C4-2B (cell line): ENCODE data around the gene TADA3.

ENCODE experiments used
- H3K27ac ChIP-seq: fragments of 450-650 bp; 2 replicates; pipeline ENCODE4 v1.5.1; 2017
- ZFX ChIP-seq: fragments of 450-650 bp; IDR thresholded peaks from 2 replicates; pipeline ENCODE4 v1.6.1; 2017
- TF ChIP-seq, protein P1 (sequence below): fragments of 450-650 bp; conservative IDR thresholded peaks from 2 replicates; pipeline ENCODE4 v1.5.1; 2017; ENCODE audit warnings: mild to moderate bottlenecking

Gene TADA3

DNA sequence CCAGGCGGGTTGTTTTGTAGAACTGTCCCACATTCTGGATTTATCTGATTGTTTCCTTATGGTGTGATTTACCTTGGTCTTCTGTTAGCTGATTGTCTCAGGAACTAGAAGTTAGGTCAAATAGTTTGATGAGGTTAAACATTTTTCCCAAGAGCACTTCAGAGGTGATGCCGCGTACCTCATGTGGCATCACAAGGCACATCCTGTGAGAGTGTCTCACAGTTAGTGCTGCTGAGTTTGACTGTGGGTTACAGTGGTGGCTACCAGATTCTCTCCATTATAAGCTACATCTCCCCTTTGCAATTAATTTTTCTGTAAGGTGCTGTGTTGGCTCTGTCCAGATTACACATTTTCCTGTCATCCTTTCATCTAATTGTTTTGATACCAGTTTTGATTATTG is 39.0 kb upstream of the TADA3 start:
- no peak for TF ChIP-seq ZFX
- TF ChIP-seq, protein P1, sequence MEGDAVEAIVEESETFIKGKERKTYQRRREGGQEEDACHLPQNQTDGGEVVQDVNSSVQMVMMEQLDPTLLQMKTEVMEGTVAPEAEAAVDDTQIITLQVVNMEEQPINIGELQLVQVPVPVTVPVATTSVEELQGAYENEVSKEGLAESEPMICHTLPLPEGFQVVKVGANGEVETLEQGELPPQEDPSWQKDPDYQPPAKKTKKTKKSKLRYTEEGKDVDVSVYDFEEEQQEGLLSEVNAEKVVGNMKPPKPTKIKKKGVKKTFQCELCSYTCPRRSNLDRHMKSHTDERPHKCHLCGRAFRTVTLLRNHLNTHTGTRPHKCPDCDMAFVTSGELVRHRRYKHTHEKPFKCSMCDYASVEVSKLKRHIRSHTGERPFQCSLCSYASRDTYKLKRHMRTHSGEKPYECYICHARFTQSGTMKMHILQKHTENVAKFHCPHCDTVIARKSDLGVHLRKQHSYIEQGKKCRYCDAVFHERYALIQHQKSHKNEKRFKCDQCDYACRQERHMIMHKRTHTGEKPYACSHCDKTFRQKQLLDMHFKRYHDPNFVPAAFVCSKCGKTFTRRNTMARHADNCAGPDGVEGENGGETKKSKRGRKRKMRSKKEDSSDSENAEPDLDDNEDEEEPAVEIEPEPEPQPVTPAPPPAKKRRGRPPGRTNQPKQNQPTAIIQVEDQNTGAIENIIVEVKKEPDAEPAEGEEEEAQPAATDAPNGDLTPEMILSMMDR = no peak
- no peak overlapping the region for H3K27ac ChIP-seq

DNA sequence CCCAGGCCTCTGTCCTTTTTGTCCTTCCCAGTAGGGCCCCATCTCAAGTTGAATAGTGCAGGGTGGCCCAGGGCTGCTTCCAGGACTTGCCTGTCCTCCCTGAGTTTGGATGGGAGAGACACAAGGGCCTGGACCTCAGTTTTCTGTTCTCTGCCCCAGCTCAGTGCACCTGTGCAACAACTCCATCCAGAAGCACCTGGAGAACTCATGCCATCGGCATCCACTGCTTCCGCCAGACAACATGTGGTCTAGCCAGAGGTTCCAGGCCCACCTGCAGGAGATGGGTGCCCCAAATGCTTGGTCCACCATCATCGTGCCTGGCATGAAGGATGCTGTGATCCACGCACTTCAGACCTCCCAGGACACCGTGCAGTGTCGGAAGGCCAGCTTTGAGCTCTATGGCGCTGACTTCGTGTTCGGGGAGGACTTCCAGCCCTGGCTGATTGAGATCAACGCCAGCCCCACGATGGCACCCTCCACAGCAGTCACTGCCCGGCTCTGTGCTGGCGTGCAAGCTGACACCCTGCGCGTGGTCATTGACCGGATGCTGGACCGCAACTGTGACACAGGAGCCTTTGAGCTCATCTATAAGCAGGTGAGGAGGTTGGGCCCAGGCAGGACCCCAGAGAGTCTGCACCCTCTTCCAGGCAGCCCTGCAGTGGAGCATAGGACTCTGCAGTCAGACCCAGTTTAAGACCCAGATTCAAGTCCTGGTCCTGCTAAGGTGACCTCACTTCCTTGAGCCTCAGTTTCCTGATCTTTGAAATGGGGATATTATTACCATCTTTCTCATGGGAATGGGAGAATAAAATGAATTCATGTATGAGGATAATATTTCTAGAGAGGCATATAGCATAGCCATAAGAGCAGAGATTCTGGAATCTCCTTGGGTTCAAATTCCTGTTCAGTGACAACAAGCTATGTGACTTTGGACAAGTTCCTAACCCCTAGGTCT is 36.8 kb upstream of the TADA3 start:
- TF ChIP-seq ZFX = no peak
- TF ChIP-seq, protein P1 = no peak
- no peak overlapping the region for H3K27ac ChIP-seq

DNA sequence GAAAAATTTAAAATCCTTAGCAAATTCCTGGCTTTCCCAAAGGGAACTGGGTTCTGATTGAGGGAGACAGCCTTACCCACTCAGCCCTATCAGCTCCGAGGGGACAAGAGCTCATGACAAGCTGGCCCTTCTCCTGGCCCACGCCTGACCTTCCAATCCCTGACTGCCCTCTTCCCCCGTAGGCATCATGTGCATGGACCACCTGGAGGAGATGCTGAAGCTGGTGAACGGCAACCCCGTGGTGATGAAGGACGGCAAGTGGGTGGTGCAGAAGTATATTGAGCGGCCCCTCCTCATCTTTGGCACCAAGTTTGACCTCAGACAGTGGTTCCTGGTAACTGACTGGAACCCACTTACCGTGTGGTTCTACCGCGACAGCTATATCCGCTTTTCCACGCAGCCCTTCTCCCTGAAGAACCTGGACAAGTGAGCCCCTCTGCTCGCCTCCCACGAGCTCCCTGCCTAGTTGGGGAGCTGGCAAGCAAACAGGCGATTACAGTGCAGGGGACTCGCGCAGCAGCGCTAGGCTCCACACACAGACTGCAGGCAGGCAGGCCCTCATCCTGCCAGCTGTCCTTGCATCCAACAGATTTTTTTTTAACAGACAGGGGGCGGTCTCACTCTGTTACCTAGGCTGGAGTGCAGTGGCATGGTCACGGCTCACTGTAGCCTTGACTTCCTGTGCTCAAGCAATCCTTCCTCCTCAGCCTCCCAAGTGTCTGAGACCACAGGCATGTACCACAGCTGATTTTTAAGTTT is 34.7 kb upstream of the TADA3 start:
- H3K27ac ChIP-seq = no peak overlapping the region
- TF ChIP-seq, protein P1 = no peak; the same call in 1 of the 2 replicates
- TF ChIP-seq ZFX = no peak

DNA sequence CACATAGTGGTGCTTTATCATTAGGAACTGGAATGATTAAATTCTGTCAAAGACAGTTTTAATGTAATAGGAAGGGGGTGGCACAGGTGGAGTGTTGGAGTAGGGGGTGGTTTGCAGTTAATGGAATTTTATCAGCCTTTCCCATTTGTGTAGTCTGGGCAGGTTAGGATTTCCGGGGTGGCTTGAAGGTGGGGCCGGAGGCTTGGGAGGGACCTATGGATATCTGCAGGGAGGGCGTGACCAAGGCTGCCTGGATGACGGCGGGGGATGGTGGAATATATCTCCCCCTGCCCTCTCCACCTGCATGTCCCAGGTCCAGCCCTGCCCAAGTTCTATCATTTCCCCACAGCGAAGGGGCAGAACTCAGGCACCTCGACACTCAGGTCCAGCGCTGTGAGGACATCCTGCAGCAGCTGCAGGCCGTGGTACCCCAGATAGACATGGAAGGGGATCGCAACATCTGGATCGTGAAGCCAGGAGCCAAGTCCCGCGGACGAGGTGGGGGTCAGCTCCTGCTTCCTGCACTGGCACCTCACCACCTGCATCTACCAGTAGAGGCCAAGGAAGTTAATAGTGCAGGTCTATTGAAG is 33.3 kb upstream of the TADA3 start:
- H3K27ac ChIP-seq = no peak overlapping the region
- TF ChIP-seq, protein P1 = no peak
- TF ChIP-seq ZFX = no peak

DNA sequence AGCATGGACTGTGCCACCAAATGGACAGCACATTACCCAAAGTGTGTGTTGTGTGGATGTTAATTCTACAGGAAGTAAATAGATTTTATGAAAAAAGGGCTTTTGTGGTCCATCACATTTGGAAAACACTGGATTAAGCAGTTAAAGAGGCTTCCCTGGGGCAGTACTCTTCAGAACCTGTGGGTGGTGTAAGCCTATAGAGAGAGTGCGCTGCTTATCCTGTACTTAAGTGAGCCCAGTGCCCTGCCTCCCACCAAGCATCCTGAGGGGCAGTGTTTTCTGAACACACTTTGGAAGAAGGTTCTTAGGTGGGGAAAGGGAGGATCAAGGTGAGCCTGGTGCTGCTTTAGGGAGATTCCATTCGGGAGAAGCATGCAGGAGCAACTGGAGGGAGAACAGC is 28.7 kb upstream of the TADA3 start:
- TF ChIP-seq, protein P1 = no peak; the same call in 1 of the 2 replicates
- TF ChIP-seq ZFX = no peak
- no peak overlapping the region for H3K27ac ChIP-seq

DNA sequence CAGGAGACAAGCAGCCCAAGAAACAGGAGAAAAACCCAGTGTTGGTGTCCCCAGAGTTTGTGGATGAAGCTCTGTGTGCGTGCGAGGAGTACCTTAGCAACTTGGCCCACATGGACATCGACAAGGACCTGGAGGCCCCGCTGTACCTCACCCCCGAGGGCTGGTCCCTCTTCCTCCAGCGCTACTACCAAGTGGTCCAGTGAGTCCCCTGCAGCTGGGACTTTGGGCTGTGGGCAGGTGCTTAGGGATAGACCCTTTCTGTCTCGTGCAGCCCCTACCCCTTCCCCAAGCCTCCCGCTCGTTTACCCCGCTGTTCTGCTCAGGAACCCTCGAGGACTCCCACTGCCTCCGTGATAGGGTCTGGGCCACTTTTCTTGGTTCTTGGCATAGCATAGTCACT is 28.3 kb upstream of the TADA3 start:
- no peak overlapping the region for H3K27ac ChIP-seq
- TF ChIP-seq ZFX = no peak
- TF ChIP-seq, protein P1 = no peak
